ENCODE results near the gene NEUROD2.

- TF ChIP-seq POLR2A (IDR thresholded peaks at IDR 0.05; ENCODE audit: low read depth, low read length) (no peak), POU2F2 (IDR thresholded peaks at IDR 0.05; ENCODE audit: low read depth, low read length) (no peak), TAF1 (IDR thresholded peaks at IDR 0.05; ENCODE audit: low read depth, low read length) (no peak)
Measured at GRCh38 chr17:39572121-39572520, 35.6 kb downstream of the NEUROD2 start.
